WERI-Rb-1 (cell line): ENCODE results near the gene LAMB4.

Experiments used
- DNase-seq: peaks from one replicate; pipeline ENCODE4 v3.0.0-alpha.2; 2020
- H3K27ac ChIP-seq: fragments of 250-450 bp; sonication (Bioruptor Pico); 2 replicates; pipeline ENCODE4 v1.5.1; 2020; ENCODE audit warnings: mild to moderate bottlenecking, moderate library complexity
- H3K27me3 ChIP-seq: fragments of 250-450 bp; sonication (Bioruptor Pico); 2 replicates; pipeline ENCODE4 v1.5.1; 2021; ENCODE audit warnings: mild to moderate bottlenecking, low read depth, moderate library complexity; ENCODE audit not compliant: insufficient read depth, severe bottlenecking
- H3K36me3 ChIP-seq: fragments of 250-450 bp; sonication (Bioruptor Pico); 2 replicates; pipeline ENCODE4 v1.5.1; 2020; ENCODE audit warnings: mild to moderate bottlenecking, moderate library complexity
- H3K4me3 ChIP-seq: 2 replicates; pipeline ENCODE4 v1.5.1; 2011; ENCODE audit warnings: low read depth, mild to moderate bottlenecking, control low read depth, low read length
- H3K9me3 ChIP-seq: fragments of 250-450 bp; sonication (Bioruptor Pico); 2 replicates; pipeline ENCODE4 v1.5.1; 2021; ENCODE audit warnings: mild to moderate bottlenecking, moderate library complexity; ENCODE audit not compliant: severe bottlenecking
- CTCF ChIP-seq: IDR thresholded peaks from 2 replicates; pipeline ENCODE4 v1.5.1; 2011; ENCODE audit warnings: low read depth, mild to moderate bottlenecking, control low read depth, inconsistent platforms, low read length

Gene LAMB4

GRCh38 chr7:108030516-108030915 lies 99.6 kb downstream of the LAMB4 start:
- Histone ChIP-seq H3K36me3 (no peaks in the 10 kb centered on the region), H3K4me3 (no peak overlapping the region), H3K27me3 (no peaks in the 10 kb centered on the region), H3K9me3 (no peaks in the 10 kb centered on the region), H3K27ac (no peak overlapping the region)
- TF ChIP-seq CTCF, result no peak
- DNase-seq, result no peak

- Histone ChIP-seq H3K27me3 (no peaks in the 10 kb centered on the region), H3K36me3 (no peaks in the 10 kb centered on the region), H3K9me3 (no peaks in the 10 kb centered on the region), H3K27ac (no peak overlapping the region), H3K4me3 (no peak overlapping the region)
- no peak for DNase-seq
- TF ChIP-seq CTCF, result no peak
Observed at GRCh38 chr7:108029034-108029433, 101.1 kb downstream of the LAMB4 start.

- H3K9me3 ChIP-seq, result no peaks in the 10 kb centered on the region
- no peaks in the 10 kb centered on the region for H3K36me3 ChIP-seq
- H3K4me3 ChIP-seq, result no peak overlapping the region
- TF ChIP-seq CTCF, result no peak
- H3K27me3 ChIP-seq, result no peaks in the 10 kb centered on the region
- no peak overlapping the region for H3K27ac ChIP-seq
- no peak for DNase-seq
Observed at GRCh38 chr7:108028111-108028510, 102.0 kb downstream of the LAMB4 start.

- H3K27me3 ChIP-seq, result no peaks in the 10 kb centered on the region
- no peak for TF ChIP-seq CTCF
- H3K27ac ChIP-seq, result no peak overlapping the region
- DNase-seq, result no peak
- no peaks in the 10 kb centered on the region for H3K36me3 ChIP-seq
- H3K9me3 ChIP-seq, result no peaks in the 10 kb centered on the region
- H3K4me3 ChIP-seq, result no peak overlapping the region
Observed at GRCh38 chr7:108027239-108027638, 102.9 kb downstream of the LAMB4 start.

- H3K27me3 ChIP-seq, result no peaks in the 10 kb centered on the region
- no peak overlapping the region for H3K27ac ChIP-seq
- no peaks in the 10 kb centered on the region for H3K36me3 ChIP-seq
- no peaks in the 10 kb centered on the region for H3K9me3 ChIP-seq
- no peak for DNase-seq
- TF ChIP-seq CTCF, result no peak
- H3K4me3 ChIP-seq, result no peak overlapping the region
Observed at GRCh38 chr7:108026647-108027046, 103.5 kb downstream of the LAMB4 start.

GRCh38 chr7:108026116-108026515 lies 104.0 kb downstream of the LAMB4 start:
- H3K27me3 ChIP-seq, result no peaks in the 10 kb centered on the region
- H3K4me3 ChIP-seq, result no peak overlapping the region
- no peaks in the 10 kb centered on the region for H3K9me3 ChIP-seq
- no peak overlapping the region for H3K27ac ChIP-seq
- no peak for TF ChIP-seq CTCF
- H3K36me3 ChIP-seq, result no peaks in the 10 kb centered on the region
- DNase-seq, result no peak
